Fibroblast of upper back skin (primary cell): ENCODE measurements around the gene SLC44A1.

ENCODE experiments used
- DNase-seq: peaks from one replicate; pipeline ENCODE4 v3.0.0-alpha.2; 2013

The SLC44A1 gene

GRCh38 chr9:105306351-105307140 lies 62.1 kb downstream of the SLC44A1 start:
- no peak for DNase-seq

- DNase-seq: peak; percentile 32
These were observed 63.2 kb downstream of the SLC44A1 start for GRCh38 chr9:105307591-105308130.

- no peak for DNase-seq
These were observed 64.2 kb downstream of the SLC44A1 start for GRCh38 chr9:105308461-105309341.

- no peak for DNase-seq
These were observed 65.1 kb downstream of the SLC44A1 start for GRCh38 chr9:105309531-105309931.

- no peak for DNase-seq
These were observed 66.9 kb downstream of the SLC44A1 start for GRCh38 chr9:105311306-105311705.

- DNase-seq: no peak
These were observed 68.8 kb downstream of the SLC44A1 start for GRCh38 chr9:105313238-105313637.

- DNase-seq: no peak
These were observed 72.3 kb downstream of the SLC44A1 start for GRCh38 chr9:105316703-105317102.

GRCh38 chr9:105318729-105319191 lies 74.3 kb downstream of the SLC44A1 start:
- DNase-seq: no peak

GRCh38 chr9:105319202-105319813 lies 74.9 kb downstream of the SLC44A1 start:
- no peak for DNase-seq

GRCh38 chr9:105320568-105320967 lies 76.1 kb downstream of the SLC44A1 start:
- no peak for DNase-seq

GRCh38 chr9:105328296-105328695 lies 83.8 kb downstream of the SLC44A1 start:
- DNase-seq: no peak

GRCh38 chr9:105328872-105329718 lies 84.6 kb downstream of the SLC44A1 start:
- DNase-seq: no peak

- DNase-seq: no peak
These were observed 85.2 kb downstream of the SLC44A1 start for GRCh38 chr9:105329719-105330062.

GRCh38 chr9:105330201-105330600 lies 85.8 kb downstream of the SLC44A1 start:
- DNase-seq: no peak

- no peak for DNase-seq
These were observed 86.3 kb downstream of the SLC44A1 start for GRCh38 chr9:105330755-105331154.

- no peak for DNase-seq
These were observed 86.7 kb downstream of the SLC44A1 start for GRCh38 chr9:105331160-105331559.

GRCh38 chr9:105331755-105332154 lies 87.3 kb downstream of the SLC44A1 start:
- DNase-seq: no peak

- peak; percentile 39 for DNase-seq
These were observed 88.0 kb downstream of the SLC44A1 start for GRCh38 chr9:105332471-105332870.

- DNase-seq: peak; percentile 24
These were observed 88.6 kb downstream of the SLC44A1 start for GRCh38 chr9:105333076-105333475.

GRCh38 chr9:105333811-105334210 lies 89.4 kb downstream of the SLC44A1 start:
- no peak for DNase-seq

GRCh38 chr9:105338308-105338707 lies 93.9 kb downstream of the SLC44A1 start:
- DNase-seq: no peak

GRCh38 chr9:105339849-105340248 lies 95.4 kb downstream of the SLC44A1 start:
- DNase-seq: no peak
